Endothelial cell (in vitro differentiated cells): ENCODE measurements around the gene TFDP2. TPM values are rescaled to one million over a fixed set of nuclear protein-coding genes. Genes with fewer than 3 reads are reported as not detected.

Experiments
- DNase-seq: peaks from one replicate; pipeline ENCODE4 v3.0.0; 2021; ENCODE audit warnings: low spot score
- H3K27ac Mint-ChIP-seq: one replicate; pipeline ENCODE4 v1.8.0; 2021; ENCODE audit warnings: mixed read lengths, inconsistent platforms; ENCODE audit not compliant: unreplicated experiment
- H3K27me3 Mint-ChIP-seq: one replicate; pipeline ENCODE4 v1.8.0; 2021; ENCODE audit warnings: mild to moderate bottlenecking, moderate library complexity, mixed read lengths, inconsistent platforms; ENCODE audit not compliant: unreplicated experiment
- H3K36me3 Mint-ChIP-seq: one replicate; pipeline ENCODE4 v1.8.0; 2021; ENCODE audit warnings: mild to moderate bottlenecking, low read depth, mixed read lengths, inconsistent platforms; ENCODE audit not compliant: unreplicated experiment
- H3K4me1 Mint-ChIP-seq: one replicate; pipeline ENCODE4 v1.8.0; 2021; ENCODE audit warnings: mild to moderate bottlenecking, mixed read lengths, inconsistent platforms; ENCODE audit not compliant: unreplicated experiment
- H3K4me3 Mint-ChIP-seq: one replicate; pipeline ENCODE4 v1.8.0; 2021; ENCODE audit warnings: mild to moderate bottlenecking, mixed read lengths, inconsistent platforms; ENCODE audit not compliant: unreplicated experiment
- H3K9me3 Mint-ChIP-seq: one replicate; pipeline ENCODE4 v1.8.0; 2021; ENCODE audit warnings: mixed read lengths, inconsistent platforms; ENCODE audit not compliant: unreplicated experiment
- CTCF ChIP-seq: fragments of 200-600 bp; sonication (generic); IDR thresholded peaks from one replicate; pipeline ENCODE4 v1.5.0; 2021; ENCODE audit warnings: antibody characterized with exemption; ENCODE audit not compliant: unreplicated experiment
- total RNA-seq: library from RNA; stranded (reverse); fragmentation: NEBNext Ultra II Directional; extraction: Animal tissue kit (Norgen Biotek cat#: 25700); gene quantifications from one replicate; pipeline ENCODE4 v1.2.1, GENCODE V29; 2021; ENCODE audit not compliant: unreplicated experiment

The TFDP2 gene
- total RNA-seq, 1 donor from 2014 or later: 31.1 TPM

- DNase-seq: no peak
- TF ChIP-seq CTCF: no peak
Measured at GRCh38 chr3:141959589-141960554, 189.5 kb downstream of the TFDP2 start.

GRCh38 chr3:141955175-141955574 is 194.2 kb downstream of the TFDP2 start:
- no peak overlapping the region for H3K4me3 Mint-ChIP-seq
- no peaks in the 10 kb centered on the region for H3K9me3 Mint-ChIP-seq
- H3K27me3 Mint-ChIP-seq: no peaks in the 10 kb centered on the region
- no peak for TF ChIP-seq CTCF
- DNase-seq: no peak
- no peaks in the 10 kb centered on the region for H3K36me3 Mint-ChIP-seq
- H3K4me1 Mint-ChIP-seq: no peaks in the 10 kb centered on the region
- H3K27ac Mint-ChIP-seq: no peak overlapping the region

More at GRCh38 chr3:141959589-141960554, 189.5 kb downstream of the TFDP2 start:
- Mint-ChIP-seq H3K4me3 (no peak overlapping the region), H3K36me3 (peaks cover 5% of the 10 kb centered on the region), H3K4me1 (no peaks in the 10 kb centered on the region), H3K27me3 (peaks cover 2% of the 10 kb centered on the region), H3K27ac (no peak overlapping the region), H3K9me3 (no peaks in the 10 kb centered on the region)

GRCh38 chr3:141952611-141953010 is 196.7 kb downstream of the TFDP2 start:
- Mint-ChIP-seq H3K27ac (no peak overlapping the region), H3K36me3 (no peaks in the 10 kb centered on the region), H3K4me3 (no peak overlapping the region), H3K27me3 (no peaks in the 10 kb centered on the region), H3K9me3 (no peaks in the 10 kb centered on the region), H3K4me1 (peaks cover 2% of the 10 kb centered on the region)
- no peak for DNase-seq
- TF ChIP-seq CTCF: no peak

GRCh38 chr3:141950572-141951493 is 198.5 kb downstream of the TFDP2 start:
- DNase-seq: no peak
- Mint-ChIP-seq H3K4me3 (no peak overlapping the region), H3K27ac (no peak overlapping the region), H3K36me3 (no peaks in the 10 kb centered on the region), H3K27me3 (no peaks in the 10 kb centered on the region), H3K9me3 (no peaks in the 10 kb centered on the region), H3K4me1 (peaks cover 2% of the 10 kb centered on the region)
- no peak for TF ChIP-seq CTCF
